Right forelimb (tissue), 1 donor: ENCODE results near the gene SEMA4B.
A peak's percentile ranks its signal among the peaks of the same experiment; 100 is the strongest.
"Not testable (repeated sequence)": the region's sequence is repeated elsewhere in the genome, so short reads cannot be mapped to it uniquely, and the experiment has no call there.

ENCODE experiments used
- DNase-seq: peaks from one replicate; pipeline ENCODE4 v3.0.0-alpha.2; 2018

SEMA4B gene

GRCh38 chr15:90265271-90266060 lies 64.3 kb downstream of the SEMA4B start, which contains the start of gene NGRN:
TSS of gene NGRN (plus strand) at chr15:90265672. CDS start at chr15:90265713, 41 bp downstream.
- DNase-seq = peak; percentile 97

GRCh38 chr15:90266061-90266431 lies 64.9 kb downstream of the SEMA4B start:
- no peak for DNase-seq

GRCh38 chr15:90266485-90266884 lies 65.4 kb downstream of the SEMA4B start:
- peak; percentile 41 for DNase-seq

- no peak for DNase-seq
Measured at GRCh38 chr15:90268415-90268814, 67.3 kb downstream of the SEMA4B start.

- no peak for DNase-seq
Measured at GRCh38 chr15:90270502-90271150, 69.5 kb downstream of the SEMA4B start.

GRCh38 chr15:90271459-90272166 lies 70.5 kb downstream of the SEMA4B start:
- no peak for DNase-seq

GRCh38 chr15:90278467-90278866 lies 77.3 kb downstream of the SEMA4B start:
- not testable (repeated sequence) for DNase-seq
